GM18520 (cell line): ENCODE measurements around the gene INPP4A.
"Not testable (repeated sequence)": the region's sequence is repeated elsewhere in the genome, so short reads cannot be mapped to it uniquely, and the experiment has no call there.

Experiments used
- ATAC-seq: cut with Tn5 transposase; IDR thresholded peaks from one replicate; pipeline ENCODE4 v1.9.1; 2021; ENCODE audit not compliant: unreplicated experiment

INPP4A gene

DNA sequence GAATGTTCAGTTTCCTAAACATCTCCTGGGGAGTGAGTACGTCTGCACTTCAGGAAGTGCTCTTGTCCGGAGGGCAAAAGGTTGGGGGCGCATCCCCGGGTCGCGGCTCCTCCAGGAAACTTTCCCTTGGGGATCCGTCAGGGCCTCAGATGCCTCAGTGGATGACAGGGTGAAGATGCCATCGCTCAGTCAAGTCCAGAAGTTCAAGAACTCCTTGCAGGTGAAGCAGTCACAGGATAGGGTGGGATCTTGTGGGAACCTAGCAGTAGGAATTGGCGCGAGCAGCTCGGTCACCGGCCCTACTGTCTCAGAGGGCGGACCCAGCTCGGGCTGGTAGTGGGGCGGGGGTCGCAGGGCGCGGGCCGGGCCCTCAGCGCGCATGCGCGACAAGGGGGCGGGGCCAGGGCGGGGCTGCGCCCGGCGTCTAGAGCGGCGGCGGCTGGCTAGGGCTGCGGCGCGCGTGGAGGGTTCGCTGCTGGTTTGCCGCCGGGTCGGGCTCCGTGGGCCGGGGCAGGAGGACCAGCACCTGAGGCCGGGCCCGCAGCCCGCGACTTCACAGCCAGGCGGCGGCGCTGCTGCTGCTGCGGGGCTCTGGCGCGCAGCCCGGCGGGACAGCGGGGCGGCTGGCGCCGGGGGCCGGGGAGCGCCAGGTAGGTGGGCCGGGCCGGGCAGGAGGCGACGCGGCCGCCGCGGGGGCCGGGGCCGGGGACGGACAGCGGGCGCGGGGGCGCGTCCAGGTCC, at the start of gene INPP4A:
INPP4A (plus strand) TSS at position 423 of the 741 bp plus-strand sequence. CDS start 75,191 bp downstream, outside the sequence.
- peak; percentile 66 for ATAC-seq

DNA sequence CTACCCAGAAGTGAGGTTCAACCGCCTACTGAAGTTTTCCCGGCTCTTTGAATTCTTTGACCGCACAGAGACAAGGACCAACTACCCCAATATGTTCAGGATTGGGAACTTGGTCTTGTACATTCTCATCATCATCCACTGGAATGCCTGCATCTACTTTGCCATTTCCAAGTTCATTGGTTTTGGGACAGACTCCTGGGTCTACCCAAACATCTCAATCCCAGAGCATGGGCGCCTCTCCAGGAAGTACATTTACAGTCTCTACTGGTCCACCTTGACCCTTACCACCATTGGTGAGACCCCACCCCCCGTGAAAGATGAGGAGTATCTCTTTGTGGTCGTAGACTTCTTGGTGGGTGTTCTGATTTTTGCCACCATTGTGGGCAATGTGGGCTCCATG, 48.7 kb upstream of the INPP4A start:
- ATAC-seq = no peak

DNA sequence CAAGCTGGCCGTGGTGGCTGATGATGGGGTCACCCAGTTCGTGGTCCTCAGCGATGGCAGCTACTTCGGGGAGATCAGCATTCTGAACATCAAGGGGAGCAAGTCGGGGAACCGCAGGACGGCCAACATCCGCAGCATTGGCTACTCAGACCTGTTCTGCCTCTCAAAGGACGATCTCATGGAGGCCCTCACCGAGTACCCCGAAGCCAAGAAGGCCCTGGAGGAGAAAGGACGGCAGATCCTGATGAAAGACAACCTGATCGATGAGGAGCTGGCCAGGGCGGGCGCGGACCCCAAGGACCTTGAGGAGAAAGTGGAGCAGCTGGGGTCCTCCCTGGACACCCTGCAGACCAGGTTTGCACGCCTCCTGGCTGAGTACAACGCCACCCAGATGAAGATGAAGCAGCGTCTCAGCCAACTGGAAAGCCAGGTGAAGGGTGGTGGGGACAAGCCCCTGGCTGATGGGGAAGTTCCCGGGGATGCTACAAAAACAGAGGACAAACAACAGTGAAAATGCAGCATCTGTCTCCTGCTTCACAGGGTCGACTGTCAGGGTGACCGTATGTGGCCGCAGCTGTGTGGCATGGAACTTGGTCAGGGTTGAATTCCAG, 47.8 kb upstream of the INPP4A start:
- ATAC-seq = no peak

DNA sequence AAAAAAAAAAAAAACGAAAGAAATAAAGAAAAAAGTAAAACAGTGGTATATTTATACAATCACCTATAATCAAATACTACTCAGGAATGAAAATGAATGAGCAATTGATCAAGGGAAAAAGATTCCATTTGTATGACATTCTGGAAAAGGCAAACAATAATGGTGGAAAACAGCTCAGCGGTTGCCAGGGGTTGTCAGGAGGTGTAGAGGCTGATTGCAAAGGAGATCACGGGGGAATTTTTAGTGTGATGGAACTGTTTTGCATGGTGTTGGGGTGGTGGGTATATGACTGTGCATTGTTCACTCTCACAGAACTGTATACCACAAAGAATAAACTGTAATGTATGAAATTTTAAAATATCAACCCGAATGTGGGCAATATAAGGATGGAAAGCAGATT, 45.5 kb upstream of the INPP4A start:
- no peak for ATAC-seq

DNA sequence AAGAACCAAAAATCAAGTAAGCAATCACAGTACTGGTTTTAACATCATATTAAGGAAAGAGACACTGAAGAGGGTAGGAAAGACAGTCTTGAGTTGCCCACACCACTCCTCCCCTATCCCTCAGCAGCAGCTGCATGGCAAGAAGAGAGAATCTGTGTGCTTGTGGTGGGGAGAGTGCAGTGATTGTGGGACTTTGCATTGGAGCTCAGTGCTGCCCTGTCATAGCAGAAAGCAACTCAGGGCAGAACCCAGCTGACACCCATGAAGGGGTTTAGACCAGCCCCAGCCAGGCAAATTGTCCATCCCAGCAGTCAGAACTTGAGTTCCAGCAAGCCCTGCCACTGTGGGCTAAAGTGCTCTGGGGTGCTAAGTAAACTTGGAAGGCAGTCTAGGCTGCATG, 40.8 kb upstream of the INPP4A start:
- ATAC-seq = no peak

DNA sequence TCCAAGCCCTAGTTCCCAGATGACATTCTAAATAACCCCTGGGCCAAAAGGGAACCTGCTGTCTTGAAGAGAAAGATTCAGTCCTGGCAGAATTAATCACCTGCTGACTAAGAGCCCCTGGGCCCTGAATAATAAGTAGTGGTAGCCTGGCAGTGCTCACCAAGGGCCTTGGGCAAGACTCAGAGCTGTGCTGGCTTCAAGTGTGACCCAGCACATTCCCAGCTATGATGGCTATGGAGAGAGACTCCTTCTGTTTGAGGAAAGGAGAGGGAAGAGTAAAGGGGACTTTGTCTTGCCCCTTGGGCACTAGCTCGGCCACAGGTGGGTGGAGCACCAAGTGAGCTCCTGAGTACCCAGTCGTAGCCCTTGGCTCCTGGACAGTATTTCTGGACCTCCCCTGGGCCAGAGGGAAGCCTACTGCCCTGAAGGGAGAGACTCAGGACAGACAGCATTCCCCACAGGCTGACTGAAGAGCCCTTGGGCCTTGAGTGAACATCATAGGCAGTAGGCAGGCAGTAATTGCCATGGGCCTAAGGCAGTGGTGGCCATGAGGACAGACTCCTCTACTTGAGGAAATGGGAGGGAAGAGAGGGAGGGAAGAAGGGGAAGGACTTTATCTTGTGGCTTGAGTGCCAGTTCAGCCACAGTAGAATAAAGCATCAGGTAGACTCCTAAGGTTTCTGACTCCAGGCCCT, 40.0 kb upstream of the INPP4A start:
- ATAC-seq = no peak

DNA sequence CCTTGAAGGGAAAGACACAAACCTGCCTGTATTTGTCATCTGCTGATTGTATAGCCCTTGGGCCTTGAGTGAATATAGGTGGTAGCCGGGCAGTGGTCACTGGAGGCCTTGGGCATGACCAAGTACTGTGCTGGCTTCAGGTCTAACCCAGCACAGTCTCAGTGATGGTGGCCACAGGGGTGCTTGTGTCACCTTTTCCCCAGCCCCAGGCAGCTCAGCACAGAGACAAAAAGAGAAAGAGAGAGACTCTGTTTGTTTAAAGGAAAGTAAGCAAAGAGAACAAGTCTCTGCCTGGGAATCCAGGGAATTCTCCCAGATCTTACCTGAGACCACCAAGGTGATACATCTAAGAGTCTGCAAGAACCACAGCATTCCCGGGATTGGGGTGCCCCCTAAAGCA, 39.4 kb upstream of the INPP4A start:
- no peak for ATAC-seq

DNA sequence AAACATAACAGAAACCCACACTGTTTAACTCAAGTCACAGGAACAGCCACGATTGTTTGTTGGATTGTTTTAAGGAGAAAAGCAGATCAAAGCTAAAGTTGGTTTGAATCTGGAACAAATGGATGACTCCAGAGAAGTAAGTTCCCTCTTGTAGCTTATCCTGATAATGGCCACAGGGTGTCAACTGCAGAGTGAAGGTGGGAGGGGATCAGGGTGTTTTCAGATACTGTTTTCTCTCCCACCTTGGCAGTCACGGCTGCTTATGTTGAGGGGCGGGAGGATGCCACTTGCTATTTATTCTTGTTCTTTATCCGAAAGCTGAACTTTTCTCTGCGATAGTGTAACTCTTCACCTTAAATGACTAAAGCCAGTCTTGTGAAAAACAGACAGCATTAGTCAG, 36.5 kb upstream of the INPP4A start:
- ATAC-seq = no peak

DNA sequence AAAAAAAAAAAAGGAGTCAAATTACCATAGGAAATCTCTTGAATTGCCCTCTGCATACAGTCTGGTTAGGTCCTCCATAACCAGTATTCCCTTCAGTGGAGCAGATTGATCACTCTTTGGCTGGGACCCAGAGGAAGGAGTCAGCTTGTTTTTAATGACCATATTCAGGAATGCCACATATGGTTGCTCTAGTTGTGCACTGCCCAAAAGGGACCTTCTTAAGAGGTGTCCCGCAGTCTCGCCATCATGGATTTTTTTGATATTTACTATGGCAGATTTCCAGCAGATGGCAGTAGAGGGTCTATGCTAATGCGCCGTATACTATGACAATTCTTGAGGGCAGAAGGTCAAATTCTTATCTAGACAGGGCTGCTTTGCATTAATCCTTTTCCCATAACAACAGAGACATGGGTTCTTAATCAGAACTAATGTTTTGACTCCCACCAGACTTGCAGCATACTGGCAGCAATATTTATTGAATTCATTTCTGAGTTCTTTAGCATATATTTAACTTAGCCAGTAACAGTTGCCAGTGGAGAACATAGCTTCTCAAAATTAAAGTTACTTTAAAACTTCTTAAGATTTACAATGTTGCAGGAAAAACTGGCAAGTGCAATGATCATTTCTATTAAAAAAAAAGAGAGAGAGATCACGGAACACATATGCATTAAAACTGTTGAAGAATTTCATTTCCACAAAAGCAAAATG, 31.8 kb upstream of the INPP4A start:
- no peak for ATAC-seq

DNA sequence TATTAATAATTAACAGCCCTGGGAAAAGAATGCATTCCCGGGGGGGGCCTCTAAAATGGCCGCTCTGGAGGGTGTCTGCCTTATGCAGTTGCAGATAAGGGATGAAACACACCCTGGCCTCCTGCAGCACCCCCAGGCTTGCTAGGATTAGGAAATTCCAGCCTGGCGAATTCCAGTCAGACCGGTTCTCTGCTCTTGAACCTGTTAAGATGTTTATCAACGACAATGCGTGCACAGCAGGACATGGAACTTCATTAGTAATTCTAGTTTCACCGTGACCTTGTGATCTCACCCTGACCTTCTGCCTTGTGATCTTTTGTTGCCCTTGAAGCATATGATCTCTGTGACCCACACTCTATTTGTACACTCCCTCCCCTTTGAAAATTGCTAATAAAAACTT, 30.4 kb upstream of the INPP4A start:
- not testable (repeated sequence) for ATAC-seq

DNA sequence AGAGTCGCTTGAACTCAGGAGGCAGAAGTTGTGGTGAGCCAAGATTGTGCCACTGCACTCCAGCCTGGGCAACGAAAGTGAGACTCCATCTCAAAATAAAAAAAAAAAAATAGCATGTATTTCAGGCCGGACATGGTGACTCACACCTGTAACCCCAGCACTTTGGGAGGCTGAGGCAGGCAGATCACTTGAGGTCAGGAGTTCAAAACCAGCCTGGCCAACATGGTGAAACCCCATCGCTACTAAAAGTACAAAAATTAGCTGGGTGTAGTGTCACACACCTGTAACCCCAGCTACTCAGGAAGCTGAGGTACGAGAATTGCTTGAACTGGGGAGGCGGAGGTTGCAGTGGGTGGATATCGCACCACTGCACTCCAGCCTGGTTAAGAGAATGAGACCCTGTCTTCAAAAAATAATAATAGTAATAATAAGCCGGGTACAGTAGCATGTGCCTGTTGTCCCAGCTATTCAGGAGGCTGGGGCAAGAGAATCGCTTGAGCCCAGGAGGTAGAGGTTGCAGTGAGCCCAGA, 28.9 kb upstream of the INPP4A start:
- not testable (repeated sequence) for ATAC-seq

DNA sequence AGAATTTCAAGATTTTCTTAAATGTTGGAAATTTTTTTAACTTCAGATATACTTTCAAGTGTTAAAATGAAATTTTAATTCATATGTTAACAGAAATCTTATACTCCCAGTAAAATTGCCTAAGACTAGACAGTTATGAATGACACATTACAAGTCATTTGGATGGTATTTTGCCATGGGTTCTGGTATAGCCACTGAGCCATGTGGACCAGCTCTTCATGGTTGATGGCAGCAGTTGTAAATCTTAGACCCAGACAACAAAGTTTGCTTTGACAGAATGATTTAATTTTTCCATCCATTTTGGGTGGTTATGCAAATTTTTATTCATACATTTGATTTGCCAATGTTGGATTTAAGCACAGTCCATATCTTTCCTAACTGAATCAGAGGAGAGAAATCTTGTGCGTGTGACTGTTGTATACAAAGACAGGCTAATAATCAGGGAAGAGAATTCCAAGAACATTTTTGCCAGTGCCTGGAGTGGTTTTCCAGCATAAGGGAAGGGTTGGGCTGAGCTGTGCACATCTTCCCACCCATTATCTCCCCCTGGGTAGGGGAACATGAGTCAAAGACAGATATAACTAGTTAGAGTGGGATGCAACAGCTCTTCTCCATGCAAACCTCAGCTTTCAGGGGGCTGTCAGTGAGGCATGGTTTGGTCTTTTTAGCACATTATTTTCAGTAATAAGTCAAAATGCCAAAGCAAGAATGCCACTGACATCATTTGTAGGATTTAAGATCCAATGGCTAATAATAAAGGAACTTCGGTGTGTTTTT, 28.1 kb upstream of the INPP4A start:
- ATAC-seq = no peak

DNA sequence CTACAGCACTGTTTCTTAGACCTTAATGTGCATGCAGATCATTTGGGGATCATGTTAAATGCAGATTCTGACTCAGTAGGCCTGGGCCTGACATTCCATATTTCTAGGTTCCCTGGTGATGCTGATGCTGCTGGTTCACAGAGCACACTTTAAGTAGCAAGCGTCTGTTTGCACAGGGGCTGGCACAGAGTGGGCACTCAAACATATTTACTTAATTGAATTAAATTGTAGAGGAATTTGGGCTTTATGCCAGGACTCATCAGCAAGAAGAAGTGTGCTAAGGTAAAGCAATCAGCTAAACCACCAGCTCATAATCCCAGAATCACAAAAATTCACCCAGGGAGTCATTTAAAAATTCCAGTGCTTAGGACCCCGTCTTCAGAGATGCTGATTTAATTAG, 25.1 kb upstream of the INPP4A start:
- ATAC-seq = no peak

DNA sequence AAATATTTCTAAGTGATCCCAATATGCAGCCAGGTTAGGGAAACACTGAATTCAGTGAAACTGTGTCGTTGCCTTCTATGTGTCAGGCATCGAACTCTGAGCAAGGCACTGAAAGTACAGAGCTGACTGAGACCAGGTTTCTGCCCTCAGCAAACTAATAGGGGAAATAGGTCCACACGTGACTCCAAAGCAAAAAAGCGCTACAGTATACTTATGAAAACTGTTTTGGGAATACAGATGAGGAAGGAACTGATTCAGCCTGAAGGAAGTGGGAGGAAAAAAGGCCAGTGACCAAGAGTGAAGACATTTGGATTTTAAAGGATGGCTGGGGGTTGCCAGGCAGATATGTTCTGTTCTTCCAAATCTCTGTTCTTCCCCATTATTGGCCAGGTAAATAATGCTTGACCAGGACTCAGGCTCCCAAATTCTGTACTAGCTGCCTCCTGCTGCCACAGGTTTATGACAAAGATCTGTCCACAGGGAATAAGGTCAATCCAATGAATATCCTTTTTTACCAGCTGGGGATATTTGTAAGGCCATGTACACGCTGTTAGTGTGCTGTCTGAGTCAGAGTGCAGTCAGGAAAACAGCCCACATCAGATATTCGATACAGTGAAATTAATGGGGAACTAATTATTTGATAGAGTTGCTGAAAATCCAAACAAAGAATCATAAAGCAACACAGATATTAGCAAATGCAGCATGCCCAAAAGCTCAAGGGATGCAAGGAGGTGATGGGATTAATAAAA, 24.5 kb upstream of the INPP4A start:
- no peak for ATAC-seq

DNA sequence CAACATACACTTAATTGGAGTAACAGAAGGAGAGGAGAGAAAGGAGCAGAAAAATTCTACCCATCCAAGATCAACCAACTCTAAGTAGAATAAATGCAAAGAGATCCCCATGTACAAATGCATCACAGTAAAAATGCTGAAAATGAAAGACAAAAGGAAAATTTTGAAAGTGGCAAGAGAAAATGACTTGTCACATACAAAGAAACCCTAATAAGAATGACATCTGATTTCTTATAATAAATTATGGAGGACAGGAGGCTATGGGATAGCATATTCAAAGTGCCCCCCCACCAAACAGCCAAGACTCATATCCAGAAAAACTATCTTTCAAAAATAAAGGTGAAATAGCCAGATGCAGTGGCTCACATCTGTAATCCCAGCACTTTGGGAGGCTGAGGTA, 22.2 kb upstream of the INPP4A start:
- ATAC-seq = no peak

DNA sequence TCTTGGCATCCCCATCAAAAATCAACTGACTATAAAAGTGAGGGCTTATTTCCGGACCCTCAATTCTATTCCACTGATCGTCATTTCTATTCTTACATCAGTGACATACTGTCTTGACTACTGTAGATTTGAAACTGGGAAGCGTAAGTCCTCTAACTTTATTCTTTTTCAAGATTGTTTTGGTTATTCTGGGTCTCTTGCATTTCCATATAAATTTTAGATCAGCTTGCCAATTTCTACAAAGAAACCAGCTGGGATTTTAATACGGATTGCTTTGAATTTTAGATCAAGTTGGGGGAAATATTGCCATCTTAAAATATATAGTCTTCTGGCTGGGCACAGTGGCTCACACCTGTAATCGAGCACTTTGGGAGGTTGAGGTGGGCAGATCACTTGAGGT, 17.9 kb upstream of the INPP4A start:
- ATAC-seq = no peak

DNA sequence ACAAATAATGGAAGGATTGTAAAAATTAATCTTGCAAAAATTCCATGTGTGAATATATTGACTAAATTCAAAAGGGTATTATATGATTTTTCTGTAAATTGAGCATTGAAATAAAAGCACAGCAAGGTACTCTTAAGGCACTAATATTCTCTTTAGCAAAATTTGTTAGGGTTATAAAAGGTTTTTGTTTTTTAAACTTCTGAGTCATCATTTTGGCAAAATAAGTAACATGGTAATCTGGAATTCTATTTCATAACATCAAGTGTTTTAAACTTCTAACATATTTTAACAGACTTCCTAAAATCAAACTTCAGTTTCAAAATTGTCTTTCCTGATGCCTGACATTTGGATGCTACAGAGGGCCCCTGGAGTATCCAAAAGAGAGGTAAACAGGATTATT, 12.5 kb upstream of the INPP4A start:
- ATAC-seq = no peak

DNA sequence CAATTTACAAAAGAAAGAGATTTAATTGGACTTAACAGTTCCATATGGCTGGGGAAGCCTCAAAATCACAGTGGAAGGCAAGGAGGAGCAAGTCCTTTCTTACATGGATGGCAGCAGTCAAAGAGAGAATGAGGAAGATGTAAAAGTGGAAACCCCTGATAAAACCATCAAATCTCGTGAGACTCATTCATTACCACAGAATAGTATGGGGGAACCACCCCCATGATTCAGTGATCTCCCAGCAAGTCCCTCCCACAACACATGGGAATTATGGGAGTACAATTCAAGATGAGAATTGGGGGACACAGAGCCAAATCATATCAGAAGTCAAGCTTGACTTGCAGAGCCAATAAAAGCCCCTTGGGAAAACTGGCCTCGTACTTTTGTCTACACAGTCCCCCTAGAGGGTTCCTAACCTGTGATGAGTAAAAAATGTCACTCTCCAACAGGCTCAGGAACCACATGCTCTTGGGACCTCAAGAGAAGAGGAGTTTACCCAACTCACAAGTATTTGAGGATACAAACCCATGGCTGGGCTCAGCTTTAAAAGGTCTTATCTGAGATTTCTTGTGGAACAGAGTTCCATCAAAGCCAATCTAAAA, 11.2 kb upstream of the INPP4A start:
- no peak for ATAC-seq

DNA sequence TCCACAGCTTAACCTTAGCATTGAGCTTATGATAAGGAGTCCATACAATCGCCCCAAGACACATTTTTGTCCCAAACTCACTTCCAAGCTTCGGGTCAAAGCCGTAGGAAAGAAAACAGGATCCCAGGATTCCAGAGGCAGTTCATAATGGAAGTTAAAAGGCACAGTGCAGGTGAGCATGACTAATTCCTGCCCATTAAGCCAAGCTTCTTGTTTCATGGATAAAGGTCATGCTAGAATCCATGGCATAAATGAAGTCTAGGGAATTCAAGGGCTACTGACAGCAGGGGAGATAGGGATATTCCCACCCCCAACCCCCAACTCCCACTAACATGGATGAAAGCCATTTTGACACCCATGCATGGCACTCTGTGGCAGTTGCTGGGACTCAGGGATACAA, 10.2 kb upstream of the INPP4A start:
- ATAC-seq = no peak
